ENCODE data around the gene NRP2. TPM values are rescaled to one million over a fixed set of nuclear protein-coding genes. Genes with fewer than 3 reads are reported as not detected.

The NRP2 gene, protein sequence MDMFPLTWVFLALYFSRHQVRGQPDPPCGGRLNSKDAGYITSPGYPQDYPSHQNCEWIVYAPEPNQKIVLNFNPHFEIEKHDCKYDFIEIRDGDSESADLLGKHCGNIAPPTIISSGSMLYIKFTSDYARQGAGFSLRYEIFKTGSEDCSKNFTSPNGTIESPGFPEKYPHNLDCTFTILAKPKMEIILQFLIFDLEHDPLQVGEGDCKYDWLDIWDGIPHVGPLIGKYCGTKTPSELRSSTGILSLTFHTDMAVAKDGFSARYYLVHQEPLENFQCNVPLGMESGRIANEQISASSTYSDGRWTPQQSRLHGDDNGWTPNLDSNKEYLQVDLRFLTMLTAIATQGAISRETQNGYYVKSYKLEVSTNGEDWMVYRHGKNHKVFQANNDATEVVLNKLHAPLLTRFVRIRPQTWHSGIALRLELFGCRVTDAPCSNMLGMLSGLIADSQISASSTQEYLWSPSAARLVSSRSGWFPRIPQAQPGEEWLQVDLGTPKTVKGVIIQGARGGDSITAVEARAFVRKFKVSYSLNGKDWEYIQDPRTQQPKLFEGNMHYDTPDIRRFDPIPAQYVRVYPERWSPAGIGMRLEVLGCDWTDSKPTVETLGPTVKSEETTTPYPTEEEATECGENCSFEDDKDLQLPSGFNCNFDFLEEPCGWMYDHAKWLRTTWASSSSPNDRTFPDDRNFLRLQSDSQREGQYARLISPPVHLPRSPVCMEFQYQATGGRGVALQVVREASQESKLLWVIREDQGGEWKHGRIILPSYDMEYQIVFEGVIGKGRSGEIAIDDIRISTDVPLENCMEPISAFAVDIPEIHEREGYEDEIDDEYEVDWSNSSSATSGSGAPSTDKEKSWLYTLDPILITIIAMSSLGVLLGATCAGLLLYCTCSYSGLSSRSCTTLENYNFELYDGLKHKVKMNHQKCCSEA
- total RNA-seq = 10 to 100 TPM in 1 of 2 donors, 1 to 10 TPM in 1; 3.8 to 42.6 TPM
- long read RNA-seq, partial matches to known transcripts = 1 of 3 reads
- long read RNA-seq, other reads (novel, unspliced or antisense) = 2 of 3 reads

DNA sequence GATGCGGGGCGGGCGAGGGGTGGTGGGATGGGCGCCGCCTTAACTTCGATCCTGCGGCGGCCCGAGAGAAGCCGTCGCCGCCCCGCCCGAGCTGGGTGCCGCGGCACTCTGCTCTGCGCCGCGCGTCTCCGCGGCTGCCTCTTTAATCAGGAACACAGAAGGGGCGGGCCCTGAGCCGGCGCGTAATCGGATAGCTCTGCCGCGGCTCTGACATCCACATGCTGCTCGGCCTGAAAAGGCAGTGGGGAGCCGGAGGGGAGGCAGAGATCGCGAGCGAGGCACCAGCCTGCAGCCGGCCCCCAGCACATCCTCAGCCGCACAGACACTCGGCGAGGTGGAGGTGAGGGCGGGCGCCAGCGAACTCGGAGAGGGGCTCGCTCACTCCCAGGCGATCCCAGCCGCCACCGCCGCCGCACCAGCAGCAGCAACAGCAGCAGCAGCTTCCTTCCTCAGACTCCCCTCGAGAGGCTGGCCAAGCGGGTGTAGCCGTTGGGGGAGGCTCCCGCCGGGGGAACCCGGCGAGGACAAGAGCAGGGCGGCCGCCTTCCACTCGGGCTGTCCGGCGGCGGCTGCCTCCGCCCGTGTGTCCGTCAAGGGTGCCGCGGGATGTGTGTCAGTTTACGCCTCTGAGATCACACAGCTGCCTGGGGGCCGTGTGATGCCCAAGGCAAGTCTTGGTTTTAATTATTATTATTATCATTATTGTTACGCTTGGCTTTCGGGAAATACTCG is at the start of gene NRP2:
TSS of gene NRP2 (plus strand) at position 263 of the 732 bp plus-strand sequence. CDS start 790 bp downstream, outside the sequence.
- ATAC-seq = peak; percentile 87
- intact Hi-C loops (cut with DNase I, micrococcal nuclease) = no loop called here
- peak; percentile 80 to 86 for DNase-seq

DNA sequence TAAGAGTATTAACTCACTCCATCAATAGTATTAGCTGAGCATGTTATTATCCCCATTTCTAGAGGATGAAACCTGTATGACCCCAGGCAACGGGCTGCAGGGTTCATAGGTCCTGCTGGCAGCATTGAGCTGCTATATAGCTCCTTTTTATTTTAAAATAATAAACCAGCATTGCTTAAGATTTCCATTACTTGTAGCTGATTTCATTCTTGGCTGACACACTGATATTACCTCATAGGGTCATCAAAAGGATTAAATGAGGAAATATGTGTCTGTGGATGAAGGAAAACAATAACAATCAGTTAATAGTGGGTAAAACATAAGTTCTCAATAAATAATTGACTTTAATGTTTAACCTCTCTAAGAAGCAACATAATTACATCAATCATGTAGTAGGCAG is 48.3 kb upstream of the NRP2 start:
- ATAC-seq (no peak), DNase-seq (no peak)
- intact Hi-C loops (cut with DNase I, micrococcal nuclease) = no loop called here

DNA sequence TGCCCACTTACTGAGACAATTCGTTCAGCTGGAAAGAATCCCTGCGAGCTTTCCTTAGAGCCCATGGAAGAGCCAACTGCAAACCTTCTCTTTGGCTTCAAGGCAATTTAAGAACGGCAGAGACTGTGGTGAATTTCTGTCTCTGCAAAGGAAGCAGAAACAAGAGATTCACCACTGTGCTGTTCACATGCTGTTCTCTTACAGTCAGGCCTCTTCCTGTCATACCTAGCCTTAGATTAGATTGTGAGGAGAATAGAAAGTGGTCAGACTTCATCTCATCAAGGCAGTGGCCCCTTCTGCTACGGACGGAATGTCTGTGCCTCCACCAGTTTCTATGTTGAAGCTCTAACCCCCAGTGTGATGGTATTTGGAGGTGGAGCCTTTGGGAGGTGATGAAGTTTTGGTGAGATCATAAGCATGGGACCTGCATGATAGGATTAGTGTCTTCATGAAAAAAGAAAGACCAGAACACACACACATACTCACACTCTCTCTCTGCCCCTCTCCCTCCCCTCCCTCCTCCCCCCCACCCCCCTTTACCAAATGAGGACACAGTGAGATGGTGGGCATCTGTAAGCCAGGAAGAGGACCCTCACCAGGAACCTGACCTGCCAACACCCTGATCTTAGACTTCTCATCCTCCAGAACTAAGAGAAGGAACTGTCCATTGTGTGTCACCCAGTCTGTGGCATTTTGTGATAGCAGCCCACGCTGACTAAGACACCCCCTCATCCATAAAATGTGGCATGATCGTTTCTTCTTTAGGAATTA is 45.6 kb upstream of the NRP2 start:
- no peak for DNase-seq
- no peak for ATAC-seq
- intact Hi-C loops (cut with DNase I, micrococcal nuclease) = no loop called here

DNA sequence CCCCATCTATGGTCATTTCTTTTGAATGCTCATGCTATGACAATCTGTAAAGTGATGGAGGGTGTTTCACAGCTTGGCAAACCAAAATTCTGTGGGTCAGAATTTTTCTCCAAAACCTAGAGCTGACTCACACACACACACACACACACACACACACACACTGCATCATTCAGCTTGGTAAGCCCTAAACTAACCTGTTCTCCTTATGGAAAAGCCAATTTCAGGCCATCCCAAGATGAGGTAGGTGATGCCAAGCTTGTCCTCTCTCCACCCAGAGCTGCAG is 45.0 kb upstream of the NRP2 start:
- intact Hi-C loops (cut with DNase I, micrococcal nuclease) = no loop called here
- DNase-seq (no peak), ATAC-seq (no peak)

DNA sequence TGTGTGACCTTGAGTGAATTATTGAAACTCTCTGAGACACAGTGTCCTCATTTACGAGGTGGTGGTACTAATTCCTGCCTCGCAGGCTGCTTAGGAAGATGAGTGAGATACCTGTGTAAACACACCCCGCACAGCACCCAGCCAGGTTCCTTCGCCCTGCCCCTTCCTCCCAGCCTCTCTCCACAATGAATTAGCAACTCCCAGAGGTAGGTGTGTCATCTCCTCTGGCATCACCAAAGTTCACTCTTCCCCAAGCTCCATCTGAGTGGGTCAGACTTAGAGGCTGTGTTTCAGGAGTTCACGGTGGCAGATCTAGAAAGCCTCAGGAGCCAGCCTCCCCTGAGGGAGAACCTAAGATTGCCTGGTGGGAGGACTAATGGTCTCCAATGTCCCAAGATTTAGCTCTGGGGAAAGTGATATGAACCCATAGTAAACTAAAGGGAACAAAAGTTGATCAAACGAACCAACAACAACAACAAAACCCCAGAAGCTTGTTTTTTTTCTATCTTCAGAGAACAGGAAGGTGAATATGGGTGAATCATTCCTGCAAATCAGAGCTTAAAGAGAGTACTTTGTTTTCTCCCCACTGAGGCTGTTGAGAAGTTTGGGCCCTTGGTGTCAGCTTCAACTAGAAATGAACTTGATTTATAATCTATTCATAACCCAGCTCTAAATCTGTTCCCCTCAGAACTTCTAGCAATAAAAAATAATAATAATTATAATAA is 44.4 kb upstream of the NRP2 start:
- intact Hi-C loops (cut with DNase I, micrococcal nuclease) = no loop called here
- ATAC-seq = no peak
- DNase-seq = no peak

DNA sequence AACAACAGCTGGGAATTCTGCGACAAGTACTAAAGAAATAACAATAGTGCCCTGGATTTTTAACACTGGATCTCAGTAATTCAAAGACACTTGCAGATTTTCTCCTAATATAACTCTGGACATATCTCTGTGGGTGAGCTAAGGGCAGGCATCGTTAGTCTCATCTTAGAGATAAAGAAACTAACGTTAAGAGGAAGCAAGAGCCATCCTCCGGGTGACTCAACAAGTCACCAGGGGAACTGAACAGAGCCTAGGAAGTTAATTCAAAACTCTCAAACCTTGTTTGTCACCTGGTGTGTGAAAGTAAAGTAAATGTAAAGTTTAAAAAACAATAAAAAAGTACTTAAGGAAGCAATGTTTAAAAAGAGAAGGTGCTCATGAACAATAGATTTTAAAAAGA is 41.6 kb upstream of the NRP2 start:
- DNase-seq (no peak), ATAC-seq (no peak)
- intact Hi-C loops (cut with DNase I, micrococcal nuclease) = no loop called here

DNA sequence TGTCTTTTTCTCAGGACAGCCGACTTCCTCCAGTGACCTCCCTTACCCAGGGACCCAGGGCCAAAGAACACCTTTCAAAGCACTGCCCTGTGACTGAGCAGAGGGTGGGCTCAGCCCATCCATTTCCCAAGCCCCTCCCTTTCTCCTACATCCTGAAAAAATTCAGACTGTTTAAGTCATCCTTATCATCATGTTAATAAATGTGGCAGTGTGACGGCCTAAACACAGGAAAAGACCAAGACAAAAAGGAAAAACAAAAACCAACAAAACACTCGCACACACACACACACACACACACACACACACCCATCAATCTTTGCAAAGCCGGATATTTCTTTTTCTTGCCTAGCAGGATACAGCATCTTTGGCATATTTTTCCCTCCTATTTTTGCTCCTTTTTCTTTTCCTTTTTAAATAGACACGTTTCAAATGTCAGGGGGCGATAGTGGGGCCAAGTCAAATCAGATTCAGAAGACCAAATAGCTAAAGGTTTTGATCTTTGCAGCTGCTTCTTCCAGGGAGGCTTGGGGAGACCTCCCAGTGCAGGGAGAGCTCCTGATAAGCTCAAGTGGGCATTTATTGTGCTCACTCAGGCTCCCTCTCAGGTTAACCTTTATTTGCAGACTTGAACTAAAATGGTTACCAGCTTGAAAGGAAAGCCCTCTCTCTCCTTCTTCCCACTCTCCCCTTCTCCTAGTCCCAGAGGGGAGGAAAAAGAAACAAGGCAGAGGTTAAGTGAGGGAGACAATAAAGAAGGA is 39.5 kb upstream of the NRP2 start:
- DNase-seq = no peak

DNA sequence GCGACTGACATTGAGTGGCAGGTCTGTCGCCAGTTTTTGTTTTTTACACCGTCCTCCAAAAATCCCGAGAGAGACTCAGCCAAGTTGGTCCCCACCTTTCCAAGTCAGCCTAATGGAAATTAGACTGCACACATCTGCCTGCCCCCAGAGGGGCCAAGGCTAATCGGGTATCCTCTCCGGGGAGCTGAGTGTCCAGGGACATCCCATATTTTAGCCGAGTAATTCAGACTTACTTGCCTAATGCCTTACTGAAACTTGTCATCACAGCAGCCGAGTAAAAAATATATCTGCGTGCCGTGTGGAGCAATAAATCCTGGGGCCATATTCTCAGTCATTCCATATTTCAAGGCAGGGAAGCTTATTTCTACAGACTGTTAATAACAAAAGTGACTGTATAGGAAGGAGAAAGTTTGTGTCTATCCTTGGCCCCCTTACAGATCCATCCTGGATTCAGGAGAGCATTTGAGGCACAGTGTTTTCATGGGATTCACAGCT is 38.9 kb upstream of the NRP2 start:
- DNase-seq (no peak), ATAC-seq (no peak)
- intact Hi-C loops (cut with DNase I, micrococcal nuclease) = no loop called here

More for the DNA sequence above, 39.5 kb upstream of the NRP2 start:
- intact Hi-C loops (cut with DNase I, micrococcal nuclease) = no loop called here
- ATAC-seq = no peak

- intact Hi-C loops (cut with DNase I, micrococcal nuclease) = no loop called here
- no peak for ATAC-seq
- DNase-seq = no peak
These were observed 38.3 kb upstream of the NRP2 start for GRCh38 chr2:205644018-205644417.

DNA sequence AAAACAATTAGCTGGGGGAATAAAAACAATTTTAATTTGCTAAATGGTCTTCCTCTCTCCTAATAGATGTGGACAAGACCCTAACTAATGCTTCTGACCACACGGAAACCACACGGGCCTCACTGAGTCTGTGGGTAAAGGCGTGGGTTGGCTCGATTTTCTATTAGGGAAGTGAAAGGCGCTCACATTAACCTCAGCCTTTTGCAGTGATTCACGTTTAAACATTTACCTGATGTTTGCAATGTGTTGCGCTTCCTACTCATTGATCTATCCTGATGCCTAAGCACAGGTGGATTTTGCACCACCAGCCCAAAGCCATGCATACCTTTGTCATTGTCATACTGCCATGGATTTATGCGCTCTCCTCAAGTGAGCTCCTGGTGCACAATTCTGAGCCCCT is 35.6 kb upstream of the NRP2 start:
- ATAC-seq = no peak
- intact Hi-C loops (cut with DNase I, micrococcal nuclease) = no loop called here
- DNase-seq = no peak

DNA sequence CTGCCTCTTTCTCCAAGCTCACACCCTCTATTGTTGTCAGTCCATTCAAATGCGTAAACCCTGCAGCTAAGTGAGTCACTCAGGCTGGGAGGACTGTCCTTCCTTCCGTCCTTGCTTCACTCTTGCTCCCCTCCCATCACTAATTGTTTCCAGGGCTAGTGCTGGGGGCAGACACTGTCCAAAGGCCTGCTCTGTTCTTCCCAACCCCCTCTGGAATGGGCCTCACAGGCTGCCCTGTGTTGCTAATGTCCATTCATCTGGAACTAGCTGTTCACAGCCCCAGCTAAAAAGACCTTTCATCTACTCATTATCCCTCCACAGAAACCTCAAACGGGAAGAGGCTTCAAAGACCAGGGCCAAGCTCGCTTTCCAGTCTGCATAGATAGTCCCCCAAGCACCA is 31.9 kb upstream of the NRP2 start:
- DNase-seq = no peak
- intact Hi-C loops (cut with DNase I, micrococcal nuclease) = no loop called here
- ATAC-seq = no peak

DNA sequence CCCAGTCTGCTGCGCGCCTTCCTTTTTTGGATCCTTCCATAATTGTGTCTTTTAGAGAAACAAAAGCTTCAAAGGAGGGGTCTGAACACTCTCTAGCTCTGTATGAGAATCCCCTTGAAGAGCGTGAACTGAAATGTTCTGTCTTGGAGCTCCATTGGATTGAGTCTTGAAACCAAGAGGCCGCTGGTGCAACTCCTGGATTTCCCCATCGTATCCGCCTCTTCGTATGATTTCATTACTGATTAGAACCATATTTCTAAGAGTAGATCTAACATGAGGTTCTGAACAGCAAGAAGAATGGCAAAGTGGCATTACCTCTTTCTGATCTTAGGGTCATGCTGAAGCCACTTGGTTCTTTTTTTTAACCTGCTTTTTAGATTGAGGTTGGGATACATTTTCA is 31.4 kb upstream of the NRP2 start:
- intact Hi-C loops (cut with DNase I, micrococcal nuclease) = no loop called here
- DNase-seq (no peak), ATAC-seq (no peak)

DNA sequence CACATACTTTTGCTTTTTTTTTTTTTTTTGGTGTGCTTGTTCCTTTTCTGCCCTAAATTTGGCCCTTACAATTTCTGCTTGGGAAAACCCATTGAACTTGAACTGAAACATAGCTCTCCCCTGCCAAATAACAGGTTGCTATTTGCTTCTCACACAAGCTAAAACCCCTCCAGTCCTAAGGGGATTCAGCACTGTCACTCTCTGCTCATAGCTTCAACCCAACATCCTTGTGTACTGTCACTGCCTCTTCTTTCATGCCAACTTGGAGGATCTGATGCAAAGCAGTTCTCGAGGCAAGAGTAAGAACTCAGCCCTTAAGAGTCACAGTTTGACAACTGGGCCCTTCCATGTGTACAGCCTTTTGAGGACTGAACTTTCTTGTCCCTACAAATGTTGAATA is 30.6 kb upstream of the NRP2 start:
- no peak for ATAC-seq
- intact Hi-C loops (cut with DNase I, micrococcal nuclease) = no loop called here

GRCh38 chr2:205654878-205655605 is 27.3 kb upstream of the NRP2 start:
- ATAC-seq (no peak), DNase-seq (no peak)
- intact Hi-C loops (cut with DNase I, micrococcal nuclease) = no loop called here

More for the DNA sequence above, 30.6 kb upstream of the NRP2 start:
- DNase-seq = no peak

- ATAC-seq (no peak), DNase-seq (no peak)
- intact Hi-C loops (cut with DNase I, micrococcal nuclease) = no loop called here
These were observed 26.4 kb upstream of the NRP2 start for GRCh38 chr2:205655779-205656456.

DNA sequence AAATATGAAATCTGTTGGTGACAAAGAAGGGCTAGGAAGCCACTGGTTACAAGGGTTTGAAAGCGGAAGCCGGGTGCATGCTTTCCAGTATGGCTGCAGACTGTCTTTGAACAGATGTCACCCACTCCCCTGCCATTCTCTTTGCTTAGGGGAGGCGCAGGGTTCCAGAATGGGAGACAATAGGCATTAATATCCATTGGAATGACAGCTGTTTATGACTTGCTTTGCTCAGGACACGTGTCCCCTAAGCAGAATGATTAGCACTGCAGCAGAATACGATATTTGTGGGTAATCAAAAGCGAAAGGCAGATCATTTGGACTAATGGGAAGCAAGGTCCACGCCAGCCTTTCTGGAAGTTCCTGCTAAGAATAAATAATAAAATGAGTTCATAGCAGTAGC is 25.8 kb upstream of the NRP2 start:
- DNase-seq (no peak), ATAC-seq (no peak)
- intact Hi-C loops (cut with DNase I, micrococcal nuclease) = no loop called here
